Smooth muscle cell (in vitro differentiated cells): Measurements from ENCODE around the gene LHCGR. TPM values are rescaled to one million over a fixed set of nuclear protein-coding genes. Genes with fewer than 3 reads are reported as not detected.

ENCODE experiments used
- DNase-seq: peaks from one replicate; lab custom pipeline; 2025; ENCODE audit not compliant: unreplicated experiment; lab: John Stamatoyannopoulos, UW
- H2AFZ ChIP-seq: fragments of 200-600 bp; sonication (generic); 2 replicates; pipeline ENCODE4 v1.6.0; 2016; ENCODE audit warnings: antibody characterized with exemption, low read depth, mild to moderate bottlenecking
- H3F3A ChIP-seq: fragments of 200-600 bp; sonication (generic); 2 replicates; pipeline ENCODE4 v1.6.0; 2017; ENCODE audit warnings: antibody characterized with exemption, low read depth
- H3K27ac ChIP-seq: fragments of 200-600 bp; sonication (generic); 2 replicates; pipeline ENCODE4 v1.5.1; 2016; ENCODE audit warnings: low read depth, mild to moderate bottlenecking
- H3K27me3 ChIP-seq: fragments of 200-600 bp; sonication (generic); 2 replicates; pipeline ENCODE4 v1.6.1; 2016; ENCODE audit warnings: low read depth, mild to moderate bottlenecking
- H3K36me3 ChIP-seq: fragments of 200-600 bp; sonication (generic); 2 replicates; pipeline ENCODE4 v1.5.1; 2016; ENCODE audit warnings: low read depth
- H3K4me1 ChIP-seq: fragments of 200-600 bp; sonication (generic); 2 replicates; pipeline ENCODE4 v1.5.1; 2016; ENCODE audit warnings: low read depth
- H3K4me2 ChIP-seq: fragments of 200-600 bp; sonication (generic); 2 replicates; pipeline ENCODE4 v1.6.0; 2016; ENCODE audit warnings: mild to moderate bottlenecking
- H3K4me3 ChIP-seq: fragments of 200-600 bp; sonication (generic); 2 replicates; pipeline ENCODE4 v1.5.1; 2016; ENCODE audit warnings: mild to moderate bottlenecking
- H3K79me2 ChIP-seq: fragments of 200-600 bp; sonication (generic); 2 replicates; pipeline ENCODE4 v1.6.0; 2016; ENCODE audit warnings: low read depth, mild to moderate bottlenecking
- H3K9ac ChIP-seq: fragments of 200-600 bp; sonication (generic); 2 replicates; pipeline ENCODE4 v1.6.0; 2016; ENCODE audit warnings: low read depth
- H3K9me3 ChIP-seq: fragments of 200-600 bp; sonication (generic); replicated peaks from 2 replicates; pipeline ENCODE4 v1.5.1; 2016; ENCODE audit warnings: low read depth
- H4K20me1 ChIP-seq: fragments of 200-600 bp; sonication (generic); 2 replicates; pipeline ENCODE4 v1.6.0; 2016; ENCODE audit warnings: low read depth
- WGBS: methylation state at CpG from one replicate; pipeline ENCODE4 v1.1.7; 2016; ENCODE audit warnings: low lambda C conversion rate; 5-methylcytosine and 5-hydroxymethylcytosine counted together
- polyA plus RNA-seq: library from polyadenylated mRNA; unstranded; fragments of >200 nt; fragmentation: Nextera tagmentation; extraction: Ambion mirVana; gene quantifications from 2 replicates; pipeline ENCODE4 v1.2.1, GENCODE V29; 2016
- total RNA-seq: library from RNA; depleted of rRNA; stranded (reverse); fragments of >200 nt; gene quantifications from 2 replicates; pipeline ENCODE4 v1.2.3, GENCODE V29; 2014
- TF ChIP-seq, protein P1 (sequence below): fragments of 200-600 bp; sonication (generic); IDR thresholded peaks from 2 replicates; pipeline ENCODE4 v1.5.1; 2017; ENCODE audit warnings: borderline replicate concordance, mild to moderate bottlenecking, antibody characterized with exemption; ENCODE audit not compliant: insufficient read depth, poor library complexity, severe bottlenecking

Gene LHCGR
- total and polyA plus RNA-seq, 2 experiments from 2014 or later = not detected

DNA sequence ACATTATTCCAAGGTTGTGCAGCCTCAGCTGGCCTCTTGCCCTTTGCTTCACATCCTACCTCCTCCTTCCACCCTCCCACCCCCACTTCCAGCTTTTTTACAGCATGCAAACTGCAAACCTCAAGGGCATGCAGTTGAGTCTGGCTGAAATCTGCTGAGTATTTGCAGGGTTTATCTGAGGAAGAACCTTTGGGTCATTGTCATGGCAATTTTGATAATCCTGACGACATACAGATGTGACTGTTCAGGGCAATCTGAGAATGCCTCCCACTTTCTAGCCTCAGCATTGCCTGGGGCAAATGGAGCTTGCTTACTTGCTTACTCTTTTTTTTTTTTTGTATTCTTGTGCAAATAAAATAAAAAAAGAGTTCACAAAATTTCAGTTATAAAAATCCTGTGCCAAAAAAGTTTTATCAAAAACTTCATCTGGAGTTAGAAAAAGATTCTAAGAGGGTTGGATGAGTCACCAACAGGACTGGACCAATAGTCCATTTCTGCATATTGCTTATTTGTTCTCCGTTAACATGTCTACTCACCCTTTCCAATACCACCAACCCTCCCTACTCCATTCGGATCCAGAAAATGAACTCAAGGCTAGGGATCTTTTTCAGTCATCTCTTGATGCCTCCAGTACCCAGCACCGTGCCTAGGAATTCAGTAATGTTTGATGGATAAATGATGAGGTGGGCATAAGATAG, 23.6 kb upstream of the LHCGR start:
- no peak overlapping the region for H2AFZ ChIP-seq
- H3K4me2 ChIP-seq = no peak overlapping the region
- H3K79me2 ChIP-seq = no peaks in the 10 kb centered on the region
- H4K20me1 ChIP-seq = no peaks in the 10 kb centered on the region
- TF ChIP-seq, protein P1, sequence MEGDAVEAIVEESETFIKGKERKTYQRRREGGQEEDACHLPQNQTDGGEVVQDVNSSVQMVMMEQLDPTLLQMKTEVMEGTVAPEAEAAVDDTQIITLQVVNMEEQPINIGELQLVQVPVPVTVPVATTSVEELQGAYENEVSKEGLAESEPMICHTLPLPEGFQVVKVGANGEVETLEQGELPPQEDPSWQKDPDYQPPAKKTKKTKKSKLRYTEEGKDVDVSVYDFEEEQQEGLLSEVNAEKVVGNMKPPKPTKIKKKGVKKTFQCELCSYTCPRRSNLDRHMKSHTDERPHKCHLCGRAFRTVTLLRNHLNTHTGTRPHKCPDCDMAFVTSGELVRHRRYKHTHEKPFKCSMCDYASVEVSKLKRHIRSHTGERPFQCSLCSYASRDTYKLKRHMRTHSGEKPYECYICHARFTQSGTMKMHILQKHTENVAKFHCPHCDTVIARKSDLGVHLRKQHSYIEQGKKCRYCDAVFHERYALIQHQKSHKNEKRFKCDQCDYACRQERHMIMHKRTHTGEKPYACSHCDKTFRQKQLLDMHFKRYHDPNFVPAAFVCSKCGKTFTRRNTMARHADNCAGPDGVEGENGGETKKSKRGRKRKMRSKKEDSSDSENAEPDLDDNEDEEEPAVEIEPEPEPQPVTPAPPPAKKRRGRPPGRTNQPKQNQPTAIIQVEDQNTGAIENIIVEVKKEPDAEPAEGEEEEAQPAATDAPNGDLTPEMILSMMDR = no peak
- no peak overlapping the region for H3K9ac ChIP-seq
- H3K4me1 ChIP-seq = no peaks in the 10 kb centered on the region
- H3F3A ChIP-seq = no peaks in the 10 kb centered on the region
- no peak overlapping the region for H3K27ac ChIP-seq
- no peak for DNase-seq
- no peaks in the 10 kb centered on the region for H3K27me3 ChIP-seq
- no peaks in the 10 kb centered on the region for H3K36me3 ChIP-seq
- H3K4me3 ChIP-seq = no peak overlapping the region
- H3K9me3 ChIP-seq = no peaks in the 10 kb centered on the region
- 68% methylated on average over 4 of the region's 4 CpGs for whole genome bisulfite sequencing

DNA sequence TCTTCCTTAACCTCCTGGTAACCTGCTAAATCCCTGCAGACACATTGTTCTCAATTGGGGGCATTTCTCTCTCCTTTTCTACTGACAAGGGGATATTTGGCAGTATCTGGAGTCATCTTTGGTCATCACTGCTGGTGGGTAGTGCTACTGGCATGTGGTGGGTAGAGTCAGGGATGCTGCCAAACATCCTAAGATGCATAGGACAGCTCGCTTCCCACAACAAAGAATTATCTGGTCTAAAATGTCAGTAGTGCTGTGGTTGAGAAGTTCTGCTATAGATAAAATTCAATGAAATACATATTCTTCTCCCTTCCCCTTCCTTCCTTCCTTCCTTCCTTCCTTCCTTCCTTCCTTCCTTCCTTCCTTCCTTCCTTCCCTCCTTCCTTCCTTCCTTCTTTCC, 18.7 kb upstream of the LHCGR start:
- WGBS = 95% methylated on average over 1 of the region's 1 CpG
- H2AFZ ChIP-seq = no peak overlapping the region
- H3K4me2 ChIP-seq = no peak overlapping the region
- no peaks in the 10 kb centered on the region for H3K79me2 ChIP-seq
- no peaks in the 10 kb centered on the region for H3K27me3 ChIP-seq
- TF ChIP-seq, protein P1 = no peak
- no peaks in the 10 kb centered on the region for H3F3A ChIP-seq
- no peak for DNase-seq
- H3K4me3 ChIP-seq = no peak overlapping the region
- no peak overlapping the region for H3K27ac ChIP-seq
- H3K9me3 ChIP-seq = no peaks in the 10 kb centered on the region
- no peaks in the 10 kb centered on the region for H3K36me3 ChIP-seq
- H3K4me1 ChIP-seq = no peaks in the 10 kb centered on the region
- H4K20me1 ChIP-seq = no peaks in the 10 kb centered on the region
- no peak overlapping the region for H3K9ac ChIP-seq

DNA sequence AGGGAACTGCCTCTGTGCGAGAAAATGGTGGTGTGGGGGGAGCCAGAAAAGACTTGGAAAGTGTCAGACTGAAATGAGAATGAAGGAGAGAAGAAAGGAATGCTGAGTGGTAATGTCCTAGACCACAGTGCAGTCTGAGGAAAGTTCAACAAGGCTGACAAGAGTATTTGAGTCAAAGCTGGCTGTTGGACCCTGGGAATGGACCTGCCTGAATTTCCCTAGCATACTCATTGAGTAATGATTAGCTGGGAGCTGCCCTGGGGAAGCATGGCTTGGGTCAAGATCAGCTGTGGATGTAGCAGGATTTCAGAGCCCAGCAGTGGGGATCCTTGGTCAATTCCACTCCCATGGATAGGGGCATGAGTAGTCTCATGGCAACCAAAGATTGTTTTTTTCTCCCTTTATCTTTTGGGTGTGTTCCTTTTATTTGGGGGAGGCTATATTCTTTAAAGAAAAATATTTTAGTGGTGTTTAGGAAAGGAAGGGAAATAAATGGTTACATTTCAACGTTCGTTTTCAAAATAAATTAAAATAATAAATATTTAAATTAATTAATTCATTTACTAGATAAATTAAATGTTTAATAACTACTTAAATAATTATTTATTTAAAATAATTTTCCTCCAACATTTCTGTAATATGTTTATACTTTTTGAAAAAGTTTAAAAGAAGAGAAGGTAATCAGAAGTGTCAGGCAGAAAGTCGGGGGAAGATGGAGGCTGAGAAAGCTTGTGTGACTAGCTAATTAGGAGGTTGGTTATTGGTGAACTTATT, 15.9 kb upstream of the LHCGR start:
- H4K20me1 ChIP-seq = no peaks in the 10 kb centered on the region
- H3K4me2 ChIP-seq = no peak overlapping the region
- DNase-seq = no peak
- WGBS = 94% methylated on average over 4 of the region's 4 CpGs
- no peaks in the 10 kb centered on the region for H3K36me3 ChIP-seq
- H3K9ac ChIP-seq = no peak overlapping the region
- H2AFZ ChIP-seq = no peak overlapping the region
- no peaks in the 10 kb centered on the region for H3K79me2 ChIP-seq
- no peak overlapping the region for H3K27ac ChIP-seq
- H3K27me3 ChIP-seq = no peaks in the 10 kb centered on the region
- TF ChIP-seq, protein P1 = no peak
- no peaks in the 10 kb centered on the region for H3K4me1 ChIP-seq
- no peaks in the 10 kb centered on the region for H3F3A ChIP-seq
- H3K4me3 ChIP-seq = no peak overlapping the region
- no peaks in the 10 kb centered on the region for H3K9me3 ChIP-seq
